ENCODE results near the gene COL24A1. TPM values are rescaled to one million over a fixed set of nuclear protein-coding genes. Genes with fewer than 3 reads are reported as not detected.

The COL24A1 gene
- polyA plus RNA-seq, result 1.6 TPM
- long read RNA-seq, donor 1, result 0 reads
- long read RNA-seq, donor 2, result 0 reads
- long read RNA-seq, donor 3, result 0 reads
- long read RNA-seq, donor 4, result 0 reads
- long read RNA-seq, donor 5, result 0 reads
- long read RNA-seq, donor 6, result 0 reads
- long read RNA-seq, donor 7, result 0 reads
- long read RNA-seq, donor 8, result 0 reads
- long read RNA-seq, donor 9, result 0 reads
- long read RNA-seq, donor 10, result 0 reads
- long read RNA-seq, donor 11, result 0 reads

DNA sequence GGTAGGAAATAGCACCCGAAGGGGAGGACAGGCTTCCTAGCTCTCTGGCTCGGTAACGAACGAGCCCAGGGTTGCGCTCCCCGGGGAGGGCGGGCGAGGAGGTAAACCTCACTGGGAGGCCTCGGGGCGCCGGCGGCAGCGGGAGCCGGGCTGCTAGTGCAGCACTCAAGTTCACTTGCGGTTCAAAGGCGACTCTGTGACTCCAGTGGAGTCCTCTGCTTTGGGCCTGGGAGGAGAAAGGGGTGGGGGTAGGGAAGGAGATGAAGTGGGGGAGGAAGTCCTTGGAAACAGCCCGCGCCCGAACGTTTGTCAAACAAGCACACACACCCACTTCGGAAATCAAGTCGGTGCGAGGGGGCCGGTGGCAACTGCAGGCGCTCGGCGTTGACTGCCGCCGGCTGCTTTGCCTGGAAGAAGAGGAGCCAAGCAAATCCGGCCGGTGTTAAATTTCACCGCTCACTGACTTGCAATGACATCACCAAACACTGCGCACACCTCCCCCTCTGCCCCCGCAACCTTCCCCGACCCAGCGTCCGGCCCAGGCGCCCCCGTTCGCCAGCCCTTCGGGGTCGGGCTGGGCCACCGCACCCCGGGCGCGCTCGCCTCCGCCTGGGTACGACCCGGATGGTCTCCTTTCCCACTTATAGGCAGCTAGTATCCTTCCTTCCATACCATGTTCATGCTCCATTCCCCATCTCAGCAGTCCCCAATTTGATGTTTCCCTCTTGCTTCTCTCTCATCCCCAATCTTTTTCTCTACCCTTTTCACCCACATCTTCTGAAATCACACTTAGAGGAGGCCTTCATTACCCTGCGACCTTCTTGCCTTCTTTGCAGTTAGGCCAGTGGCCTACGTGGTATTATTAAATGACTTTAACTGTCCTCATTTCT, at the start of gene COL24A1:
Gene COL24A1, minus strand, starts transcription at position 207 of the 890 bp plus-strand sequence. CDS start 376 bp downstream, outside the sequence.
- WGBS (ENCODE audit: insufficient coverage, low lambda C conversion rate), result 64% methylated on average over 2 of the region's 52 CpGs
- DNase-seq, result peak; percentile 16 to 43
- peak within 1 kb of the TSS; percentile 45 for H3K4me3 ChIP-seq (ENCODE audit: low read length)
- no peaks in the 10 kb centered on the region for H3K36me3 ChIP-seq (ENCODE audit: control insufficient read depth, insufficient read depth, low read length)
- H3K27me3 ChIP-seq (ENCODE audit: control insufficient read depth, insufficient read depth, low read length), result peaks cover 47% of the 10 kb centered on the region
- H3K27ac ChIP-seq (ENCODE audit: low read length), result peak within 1 kb of the TSS; percentile 48
- H3K9me3 ChIP-seq (ENCODE audit: control insufficient read depth, low read depth, low read length), result peaks cover 6% of the 10 kb centered on the region
- H3K4me1 ChIP-seq (ENCODE audit: control insufficient read depth, insufficient read depth, low read length), result peaks cover 9% of the 10 kb centered on the region

DNA sequence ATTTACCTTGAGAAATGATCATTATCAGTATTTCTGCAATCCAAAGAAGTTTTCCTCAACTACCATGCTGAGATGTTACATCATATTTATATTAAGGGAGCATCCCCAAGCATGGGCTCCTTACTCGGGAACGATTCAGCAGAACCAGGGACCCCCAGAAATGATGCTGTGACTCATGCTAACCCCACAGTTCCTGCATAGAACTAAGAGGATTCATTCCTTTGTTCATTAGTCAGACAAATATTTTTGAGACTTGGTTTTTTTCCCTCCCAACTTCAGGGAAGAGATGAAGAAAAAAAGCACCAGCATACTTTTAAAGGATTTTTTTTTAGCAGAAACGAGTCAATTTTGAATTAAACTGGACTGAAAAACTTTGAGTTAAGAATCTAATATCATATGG, 49.2 kb upstream of the COL24A1 start:
- DNase-seq, result no peak
- WGBS (ENCODE audit: insufficient coverage, low lambda C conversion rate), result no CpG with 5 or more reads among the region's 3 CpGs
- no peak overlapping the region for H3K4me3 ChIP-seq (ENCODE audit: low read length)
- H3K4me1 ChIP-seq (ENCODE audit: control insufficient read depth, insufficient read depth, low read length), result no peaks in the 10 kb centered on the region
- H3K9me3 ChIP-seq (ENCODE audit: control insufficient read depth, low read depth, low read length), result no peaks in the 10 kb centered on the region
- H3K27me3 ChIP-seq (ENCODE audit: control insufficient read depth, insufficient read depth, low read length), result no peaks in the 10 kb centered on the region
- H3K36me3 ChIP-seq (ENCODE audit: control insufficient read depth, insufficient read depth, low read length), result no peaks in the 10 kb centered on the region
- no peak overlapping the region for H3K27ac ChIP-seq (ENCODE audit: low read length)

DNA sequence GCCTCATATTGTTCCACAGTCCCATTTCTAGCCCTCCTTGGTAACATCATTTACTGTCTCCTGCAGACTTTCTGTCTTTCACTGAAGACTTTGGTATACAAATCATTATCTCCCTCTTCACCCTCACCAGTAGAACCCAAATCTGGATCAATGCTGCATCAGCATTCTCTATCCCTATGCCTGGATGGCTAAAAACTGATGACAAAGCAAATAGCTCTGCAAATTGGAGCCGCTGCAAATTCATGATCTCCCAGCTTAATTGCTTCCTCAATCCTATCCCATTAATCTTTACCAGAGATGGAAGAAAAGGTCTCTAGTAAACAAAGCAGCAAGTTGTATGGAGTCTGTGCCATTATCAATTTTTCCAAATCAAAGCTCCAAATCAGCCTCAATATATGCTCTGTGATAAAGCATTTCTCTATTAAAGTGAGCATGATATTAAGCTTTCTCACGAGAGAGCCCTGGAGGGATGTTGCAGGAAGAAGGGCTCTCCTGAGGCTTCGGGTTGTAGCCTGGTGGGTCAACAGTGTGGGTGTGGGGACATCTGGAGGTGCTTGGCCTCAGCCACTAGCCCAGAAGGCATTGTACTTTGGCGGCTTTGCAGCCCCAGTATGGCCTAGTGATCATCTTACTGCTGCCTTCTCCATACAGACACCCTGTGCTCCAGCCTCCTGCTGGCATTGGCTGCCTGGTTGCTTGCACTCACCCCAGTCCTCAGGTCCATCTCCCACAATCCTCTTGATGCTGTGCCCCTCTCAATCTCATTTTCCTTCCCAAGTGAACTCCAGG, 46.2 kb upstream of the COL24A1 start:
- no peaks in the 10 kb centered on the region for H3K9me3 ChIP-seq (ENCODE audit: control insufficient read depth, low read depth, low read length)
- no peaks in the 10 kb centered on the region for H3K36me3 ChIP-seq (ENCODE audit: control insufficient read depth, insufficient read depth, low read length)
- no peaks in the 10 kb centered on the region for H3K4me1 ChIP-seq (ENCODE audit: control insufficient read depth, insufficient read depth, low read length)
- WGBS (ENCODE audit: insufficient coverage, low lambda C conversion rate), result 40% methylated on average over 1 of the region's 4 CpGs
- DNase-seq, result no peak
- no peak overlapping the region for H3K27ac ChIP-seq (ENCODE audit: low read length)
- H3K4me3 ChIP-seq (ENCODE audit: low read length), result no peak overlapping the region
- H3K27me3 ChIP-seq (ENCODE audit: control insufficient read depth, insufficient read depth, low read length), result no peaks in the 10 kb centered on the region

DNA sequence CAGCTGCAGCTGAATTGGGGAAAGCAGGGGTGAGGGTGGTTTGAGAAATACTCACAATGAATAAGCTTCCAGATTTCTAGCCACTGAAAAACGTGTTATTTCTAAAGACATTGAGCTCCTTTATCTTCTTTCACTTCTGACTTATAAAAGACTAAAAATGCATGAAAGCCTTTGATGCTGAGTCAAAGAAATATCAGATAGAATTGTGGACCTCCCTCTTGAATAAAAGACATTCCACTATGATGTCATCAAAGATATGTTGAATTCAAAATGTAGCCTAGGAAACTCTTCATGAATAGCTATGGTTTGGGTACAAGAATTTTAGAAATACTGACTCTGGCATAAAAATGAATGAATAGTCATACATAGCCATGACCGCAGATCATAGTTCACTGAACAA, 44.7 kb upstream of the COL24A1 start:
- H3K27ac ChIP-seq (ENCODE audit: low read length), result no peak overlapping the region
- DNase-seq, result no peak
- no peak overlapping the region for H3K4me3 ChIP-seq (ENCODE audit: low read length)
- H3K27me3 ChIP-seq (ENCODE audit: control insufficient read depth, insufficient read depth, low read length), result no peaks in the 10 kb centered on the region
- WGBS (ENCODE audit: insufficient coverage, low lambda C conversion rate), result 100% methylated on average over 1 of the region's 2 CpGs
- H3K4me1 ChIP-seq (ENCODE audit: control insufficient read depth, insufficient read depth, low read length), result no peaks in the 10 kb centered on the region
- no peaks in the 10 kb centered on the region for H3K36me3 ChIP-seq (ENCODE audit: control insufficient read depth, insufficient read depth, low read length)
- no peaks in the 10 kb centered on the region for H3K9me3 ChIP-seq (ENCODE audit: control insufficient read depth, low read depth, low read length)

DNA sequence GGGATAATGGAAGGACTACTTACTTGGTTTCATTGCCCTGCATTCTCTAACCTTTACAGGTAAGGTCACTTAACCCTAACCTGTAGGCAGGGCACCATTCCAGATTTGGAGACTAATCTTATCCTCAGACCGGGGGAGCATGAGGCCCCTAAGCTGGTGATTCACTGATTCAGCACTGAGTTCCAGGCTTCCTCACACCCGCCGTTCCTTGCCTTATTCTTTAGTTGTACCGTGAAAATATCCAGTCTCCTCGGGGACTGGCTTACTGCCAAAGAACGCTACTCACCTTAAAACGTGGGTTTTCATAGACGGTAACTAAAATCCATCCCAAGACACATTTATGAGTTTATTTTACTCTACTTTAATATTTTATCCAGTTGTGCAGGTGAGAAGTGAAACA, 44.3 kb upstream of the COL24A1 start:
- Histone ChIP-seq H3K4me1 (ENCODE audit: control insufficient read depth, insufficient read depth, low read length) (no peaks in the 10 kb centered on the region), H3K27me3 (ENCODE audit: control insufficient read depth, insufficient read depth, low read length) (no peaks in the 10 kb centered on the region), H3K36me3 (ENCODE audit: control insufficient read depth, insufficient read depth, low read length) (no peaks in the 10 kb centered on the region), H3K4me3 (ENCODE audit: low read length) (no peak overlapping the region), H3K27ac (ENCODE audit: low read length) (no peak overlapping the region), H3K9me3 (ENCODE audit: control insufficient read depth, low read depth, low read length) (no peaks in the 10 kb centered on the region)
- DNase-seq, result no peak
- 83% methylated on average over 3 of the region's 8 CpGs for WGBS (ENCODE audit: insufficient coverage, low lambda C conversion rate)

DNA sequence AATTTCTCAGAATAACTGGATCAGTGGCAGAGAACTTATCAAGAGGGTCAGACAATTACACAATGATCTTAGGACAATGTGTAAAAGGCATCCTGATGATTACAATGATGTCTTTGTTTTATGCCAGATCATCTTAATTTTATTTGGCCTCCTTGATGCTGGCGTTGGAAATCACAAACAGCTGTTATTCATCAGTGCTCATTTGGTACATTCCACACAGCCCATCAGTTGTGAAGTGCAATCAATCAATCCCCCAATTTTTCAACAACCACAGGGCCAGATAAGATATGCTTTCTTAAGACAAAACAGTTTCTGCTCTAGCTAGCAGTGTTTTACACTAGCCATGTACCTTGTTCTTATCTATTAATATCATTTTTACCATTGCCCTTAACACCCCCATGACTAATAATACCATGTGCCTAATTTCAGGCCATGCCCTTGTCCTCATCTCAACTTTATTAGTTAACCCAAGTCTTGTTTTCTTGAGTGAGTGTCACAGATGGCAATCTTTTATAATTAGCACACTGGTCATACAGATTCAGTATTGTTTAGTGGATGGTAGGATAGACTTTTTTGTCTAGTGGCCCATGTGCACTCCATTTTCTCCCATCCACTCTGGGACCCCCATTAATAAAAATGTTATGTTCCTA, 40.8 kb upstream of the COL24A1 start:
- no peaks in the 10 kb centered on the region for H3K4me1 ChIP-seq (ENCODE audit: control insufficient read depth, insufficient read depth, low read length)
- no peak overlapping the region for H3K27ac ChIP-seq (ENCODE audit: low read length)
- WGBS (ENCODE audit: insufficient coverage, low lambda C conversion rate), result no CpG with 5 or more reads among the region's 1 CpG
- H3K4me3 ChIP-seq (ENCODE audit: low read length), result no peak overlapping the region
- DNase-seq, result no peak
- H3K27me3 ChIP-seq (ENCODE audit: control insufficient read depth, insufficient read depth, low read length), result no peaks in the 10 kb centered on the region
- no peaks in the 10 kb centered on the region for H3K36me3 ChIP-seq (ENCODE audit: control insufficient read depth, insufficient read depth, low read length)
- H3K9me3 ChIP-seq (ENCODE audit: control insufficient read depth, low read depth, low read length), result no peaks in the 10 kb centered on the region

DNA sequence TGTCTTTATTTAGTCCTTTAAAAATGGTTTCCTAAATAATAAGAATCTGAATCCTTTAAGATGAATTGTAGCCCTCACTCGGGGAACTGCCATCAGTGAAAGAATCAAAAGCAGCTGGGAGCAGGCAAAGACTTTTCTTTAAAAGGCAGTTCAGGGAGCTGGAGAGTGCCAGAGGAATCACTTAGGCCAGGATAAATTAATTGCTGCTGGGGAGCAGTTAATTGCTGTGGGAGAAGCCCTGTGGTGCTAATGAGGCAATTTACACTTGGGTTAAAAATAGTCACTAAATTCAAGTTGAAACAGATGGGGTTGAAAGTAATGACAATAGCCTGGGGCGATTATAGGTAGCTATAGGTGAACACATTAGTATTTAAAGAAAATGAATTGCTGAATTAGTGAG, 38.7 kb upstream of the COL24A1 start:
- no peaks in the 10 kb centered on the region for H3K4me1 ChIP-seq (ENCODE audit: control insufficient read depth, insufficient read depth, low read length)
- H3K27ac ChIP-seq (ENCODE audit: low read length), result no peak overlapping the region
- H3K36me3 ChIP-seq (ENCODE audit: control insufficient read depth, insufficient read depth, low read length), result no peaks in the 10 kb centered on the region
- H3K27me3 ChIP-seq (ENCODE audit: control insufficient read depth, insufficient read depth, low read length), result no peaks in the 10 kb centered on the region
- WGBS (ENCODE audit: insufficient coverage, low lambda C conversion rate), result no CpG with 5 or more reads among the region's 2 CpGs
- no peaks in the 10 kb centered on the region for H3K9me3 ChIP-seq (ENCODE audit: control insufficient read depth, low read depth, low read length)
- no peak overlapping the region for H3K4me3 ChIP-seq (ENCODE audit: low read length)
- no peak for DNase-seq

DNA sequence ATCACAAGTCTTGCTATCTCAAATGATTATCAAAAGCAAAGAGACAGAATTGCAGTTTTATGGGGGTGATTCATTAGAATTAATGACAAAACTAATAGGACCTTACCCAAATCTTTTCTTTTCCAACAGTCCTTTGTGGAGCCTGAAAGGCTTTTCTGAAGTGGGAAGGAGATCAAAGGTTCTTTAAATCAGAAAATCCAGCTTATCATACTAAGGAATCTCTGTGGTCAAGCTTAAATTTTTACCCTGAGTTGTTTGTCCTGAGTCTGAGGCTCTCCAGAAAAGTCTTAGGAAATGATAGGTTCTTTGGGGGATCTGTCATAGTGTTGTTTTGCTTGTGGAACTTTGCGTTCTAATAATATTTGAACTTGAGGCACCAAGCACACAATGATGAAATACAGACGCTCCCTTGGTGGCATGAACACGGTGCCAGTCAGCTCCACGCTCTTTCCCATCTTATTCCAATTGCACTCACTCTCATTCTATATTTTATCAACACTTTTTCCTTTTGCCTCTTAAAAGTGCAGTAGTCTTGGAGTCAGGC, 38.0 kb upstream of the COL24A1 start:
- H3K27me3 ChIP-seq (ENCODE audit: control insufficient read depth, insufficient read depth, low read length), result no peaks in the 10 kb centered on the region
- H3K27ac ChIP-seq (ENCODE audit: low read length), result no peak overlapping the region
- whole genome bisulfite sequencing (ENCODE audit: insufficient coverage, low lambda C conversion rate), result 100% methylated on average over 1 of the region's 4 CpGs
- H3K4me3 ChIP-seq (ENCODE audit: low read length), result no peak overlapping the region
- H3K36me3 ChIP-seq (ENCODE audit: control insufficient read depth, insufficient read depth, low read length), result no peaks in the 10 kb centered on the region
- DNase-seq, result no peak
- no peaks in the 10 kb centered on the region for H3K9me3 ChIP-seq (ENCODE audit: control insufficient read depth, low read depth, low read length)
- no peaks in the 10 kb centered on the region for H3K4me1 ChIP-seq (ENCODE audit: control insufficient read depth, insufficient read depth, low read length)

DNA sequence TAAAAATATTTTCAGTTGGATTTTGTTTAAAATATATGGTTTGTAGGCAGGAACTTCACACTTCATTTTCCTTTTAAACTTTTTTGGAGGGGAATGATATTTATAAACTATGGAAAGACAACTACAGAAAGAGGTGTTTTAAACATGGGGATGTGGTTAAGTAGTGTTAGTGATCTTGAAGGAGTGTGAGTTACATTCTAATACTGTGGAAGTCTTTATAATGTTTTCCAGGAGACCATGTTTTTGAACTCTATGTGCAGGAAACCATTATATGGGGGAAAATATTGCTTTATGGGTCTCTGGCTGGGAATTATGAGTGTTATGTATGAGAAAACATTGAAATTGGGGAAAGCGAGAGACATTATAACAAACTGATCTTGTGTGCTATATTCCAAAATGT, 35.8 kb upstream of the COL24A1 start:
- 100% methylated on average over 1 of the region's 1 CpG for WGBS (ENCODE audit: insufficient coverage, low lambda C conversion rate)
- H3K4me3 ChIP-seq (ENCODE audit: low read length), result no peak overlapping the region
- H3K9me3 ChIP-seq (ENCODE audit: control insufficient read depth, low read depth, low read length), result no peaks in the 10 kb centered on the region
- no peaks in the 10 kb centered on the region for H3K36me3 ChIP-seq (ENCODE audit: control insufficient read depth, insufficient read depth, low read length)
- no peaks in the 10 kb centered on the region for H3K4me1 ChIP-seq (ENCODE audit: control insufficient read depth, insufficient read depth, low read length)
- DNase-seq, result no peak
- H3K27ac ChIP-seq (ENCODE audit: low read length), result no peak overlapping the region
- no peaks in the 10 kb centered on the region for H3K27me3 ChIP-seq (ENCODE audit: control insufficient read depth, insufficient read depth, low read length)

DNA sequence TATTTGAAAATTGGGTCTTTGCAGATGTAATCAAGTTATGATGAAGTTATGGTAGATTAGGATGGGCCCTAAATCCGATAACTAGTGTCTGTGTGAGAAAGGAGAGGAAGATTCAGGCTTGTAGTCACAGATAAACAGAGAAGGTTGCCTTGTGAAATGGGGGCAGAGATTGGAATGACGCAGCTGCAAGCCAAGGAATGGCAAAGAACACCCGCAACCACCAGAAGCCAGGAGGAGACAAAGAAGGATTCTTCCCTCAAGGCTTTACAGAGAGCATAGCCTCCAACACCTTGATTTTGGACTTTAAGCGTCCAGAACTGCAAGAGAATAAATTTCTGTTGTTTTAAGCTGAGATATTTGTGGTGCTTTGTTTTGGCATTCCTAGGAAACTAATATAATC, 35.4 kb upstream of the COL24A1 start:
- Histone ChIP-seq H3K27me3 (ENCODE audit: control insufficient read depth, insufficient read depth, low read length) (no peaks in the 10 kb centered on the region), H3K27ac (ENCODE audit: low read length) (no peak overlapping the region), H3K4me3 (ENCODE audit: low read length) (no peak overlapping the region), H3K4me1 (ENCODE audit: control insufficient read depth, insufficient read depth, low read length) (no peaks in the 10 kb centered on the region), H3K9me3 (ENCODE audit: control insufficient read depth, low read depth, low read length) (no peaks in the 10 kb centered on the region), H3K36me3 (ENCODE audit: control insufficient read depth, insufficient read depth, low read length) (no peaks in the 10 kb centered on the region)
- no peak for DNase-seq
- 60% methylated on average over 1 of the region's 4 CpGs for WGBS (ENCODE audit: insufficient coverage, low lambda C conversion rate)
